GM20431 (cell line): ENCODE measurements around the gene E4F1.
"Not testable (repeated sequence)": the region's sequence is repeated elsewhere in the genome, so short reads cannot be mapped to it uniquely, and the experiment has no call there.

Experiments used
- in situ Hi-C: fragments of 300-500 bp; cut with MseI, MboI; formaldehyde crosslinking; loops from one replicate; pipeline ENCODE4 v1.15.0; 2020; ENCODE audit warnings: low sequenced_read_pairs; ENCODE audit not compliant: unreplicated experiment

E4F1 gene

GRCh38 chr16:2189252-2189893 lies 34.0 kb upstream of the E4F1 start:
- in situ Hi-C loops, result no loop called here

DNA sequence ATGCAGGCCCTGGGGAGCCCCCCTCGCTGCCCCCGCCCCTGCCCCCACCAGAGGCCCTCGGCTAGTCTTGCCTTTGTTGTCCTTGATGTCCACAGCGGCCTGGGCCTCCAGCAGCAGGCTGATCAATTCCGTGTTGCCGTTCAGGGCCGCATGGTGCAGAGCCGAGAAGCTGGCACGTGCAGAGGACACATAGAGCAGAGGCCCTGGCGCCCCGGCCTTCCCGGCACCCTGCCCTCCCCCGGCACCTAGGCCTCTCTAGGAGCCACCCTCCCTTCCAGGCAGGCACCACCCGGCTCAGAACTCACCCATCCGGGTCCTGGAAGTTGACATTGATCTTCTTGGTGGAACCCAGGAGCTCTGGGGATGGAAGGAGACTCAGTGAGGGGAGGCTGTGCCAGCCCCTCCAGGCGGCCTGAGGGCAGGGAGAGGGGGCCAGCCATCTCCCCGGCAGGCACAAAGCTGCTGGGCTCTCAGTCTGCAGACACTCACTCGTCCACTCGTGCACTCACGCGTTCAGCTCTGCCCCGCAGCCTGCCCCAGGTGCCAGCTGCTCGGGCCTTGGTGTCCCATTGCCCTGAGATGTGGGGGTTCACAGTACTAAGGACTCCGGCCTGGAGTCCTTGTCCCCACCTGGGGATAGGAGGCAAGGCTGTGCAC lies 33.3 kb upstream of the E4F1 start:
- in situ Hi-C loops, result no loop called here

- in situ Hi-C loops, result no loop called here
Measured at GRCh38 chr16:2190659-2191445, 32.5 kb upstream of the E4F1 start.

DNA sequence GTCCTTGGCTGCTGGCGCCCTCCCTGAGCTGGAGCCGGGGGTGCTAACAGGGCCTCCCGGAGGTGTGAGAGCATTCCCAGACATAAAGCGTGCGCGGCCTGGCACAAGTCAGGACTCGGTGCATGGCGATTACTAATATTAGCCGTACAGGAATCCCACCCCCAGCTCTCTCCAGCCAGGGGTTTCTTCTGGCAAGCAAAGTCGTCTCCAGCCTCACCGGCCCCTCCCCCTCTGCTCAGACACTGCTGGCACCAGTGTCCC lies 32.0 kb upstream of the E4F1 start:
- in situ Hi-C loops, result no loop called here

- in situ Hi-C loops, result no loop called here
Measured at GRCh38 chr16:2194166-2194834, 29.1 kb upstream of the E4F1 start.

- in situ Hi-C loops, result no loop called here
Measured at GRCh38 chr16:2194852-2195321, 28.5 kb upstream of the E4F1 start.

DNA sequence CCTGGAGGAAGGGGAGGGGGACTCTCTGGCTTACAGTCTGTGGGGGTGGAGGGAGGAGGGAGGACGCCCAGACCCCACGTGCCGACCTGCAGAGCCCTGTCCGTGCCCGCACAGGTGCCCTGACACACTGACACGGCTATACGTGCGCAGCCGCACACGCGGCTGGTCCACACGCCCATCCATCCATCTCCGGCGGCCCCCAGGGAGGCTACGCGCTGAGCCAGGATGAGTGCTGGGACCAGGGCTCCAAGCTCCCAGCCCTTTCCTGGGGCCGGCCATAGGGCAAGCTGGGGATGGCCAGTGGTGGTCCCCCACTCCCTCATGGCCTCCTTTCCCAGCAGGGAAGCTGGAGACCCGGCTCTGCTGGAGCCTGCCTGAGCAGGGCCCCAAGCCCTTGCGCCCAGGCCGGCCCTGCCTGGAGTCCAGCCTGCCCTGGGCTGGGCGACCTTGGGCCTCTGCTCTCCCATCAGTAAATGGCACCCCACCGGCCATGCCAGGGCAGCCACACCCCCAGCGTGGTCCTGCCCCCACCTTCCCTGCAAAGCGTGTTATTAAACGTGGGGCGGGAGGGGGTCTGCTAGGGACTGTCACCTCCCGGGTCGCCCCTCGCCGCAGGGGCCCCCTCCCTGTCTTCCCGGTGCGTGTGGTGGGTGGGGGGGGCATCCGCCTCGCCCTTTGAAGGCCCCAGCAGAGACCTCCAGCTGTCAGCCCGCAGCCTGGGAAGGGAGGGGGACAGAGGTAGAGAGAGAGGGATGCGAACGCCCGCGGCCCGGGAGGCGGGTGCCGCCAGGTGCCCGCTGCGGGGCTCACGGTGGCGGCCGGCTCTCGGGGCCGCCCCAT lies 27.8 kb upstream of the E4F1 start:
- in situ Hi-C loops, result no loop called here

GRCh38 chr16:2196162-2196980 lies 27.0 kb upstream of the E4F1 start, which contains the start of gene CASKIN1:
Gene CASKIN1, minus strand, starts transcription at chr16:2196605. Its CDS starts 173 bp downstream, at chr16:2196432.
- in situ Hi-C loops, result no loop called here

DNA sequence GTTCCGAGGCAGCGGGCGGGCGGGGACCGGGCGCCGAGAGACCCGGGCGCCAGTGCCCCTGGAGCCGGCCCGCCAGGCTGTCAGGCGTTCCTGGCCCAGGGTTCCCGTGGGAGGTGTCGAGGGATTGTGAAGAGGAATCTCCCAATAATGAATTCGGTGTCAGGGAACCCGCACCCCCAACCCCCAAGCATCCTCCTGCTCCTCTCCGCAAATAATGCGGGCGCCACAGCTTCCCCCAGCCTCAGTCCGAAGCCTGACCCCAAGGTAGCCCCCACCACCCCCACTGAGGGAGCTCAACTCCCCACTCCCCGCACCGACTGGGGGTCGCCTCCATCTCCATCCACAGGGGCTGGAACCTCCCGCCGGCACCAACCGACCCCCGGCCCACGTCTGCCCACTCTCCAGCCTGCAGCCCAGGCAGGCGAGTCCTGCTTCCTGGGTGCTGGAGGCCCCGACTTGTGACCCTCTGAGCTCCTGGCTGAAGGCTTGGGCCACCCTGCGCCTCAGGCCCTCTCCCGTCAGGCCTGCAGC lies 26.3 kb upstream of the E4F1 start:
- in situ Hi-C loops, result no loop called here

GRCh38 chr16:2197765-2198164 lies 25.6 kb upstream of the E4F1 start:
- in situ Hi-C loops, result no loop called here

DNA sequence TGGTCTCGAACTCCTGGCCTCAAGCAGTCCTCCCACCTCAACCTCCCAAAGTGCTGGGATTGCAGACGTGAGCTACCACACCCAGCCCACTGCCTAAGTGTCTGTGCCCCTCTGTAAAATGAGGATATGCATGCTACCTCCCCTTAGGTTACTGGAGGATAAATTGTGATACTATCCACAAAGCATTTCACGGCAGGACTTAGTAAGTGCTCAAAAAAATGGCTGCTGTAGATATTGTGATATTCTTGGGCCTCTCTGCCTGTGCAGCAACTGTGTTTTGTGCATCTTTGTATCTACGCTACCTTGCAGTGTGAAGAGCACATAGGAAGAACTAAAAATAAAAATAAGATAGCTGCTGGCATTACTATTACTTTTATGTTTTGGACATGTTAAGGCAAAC lies 25.1 kb upstream of the E4F1 start:
- in situ Hi-C loops, result no loop called here

GRCh38 chr16:2199095-2199494 lies 24.3 kb upstream of the E4F1 start:
- in situ Hi-C loops, result no loop called here

GRCh38 chr16:2199621-2200139 lies 23.7 kb upstream of the E4F1 start:
- in situ Hi-C loops, result no loop called here

- in situ Hi-C loops, result no loop called here
Measured at GRCh38 chr16:2200313-2200712, 23.1 kb upstream of the E4F1 start.

GRCh38 chr16:2203119-2203688 lies 20.2 kb upstream of the E4F1 start:
- in situ Hi-C loops, result not testable (repeated sequence)

- in situ Hi-C loops, result no loop called here
Measured at GRCh38 chr16:2204416-2205103, 18.8 kb upstream of the E4F1 start.

- in situ Hi-C loops, result no loop called here
Measured at GRCh38 chr16:2205104-2205966, 18.1 kb upstream of the E4F1 start, which contains the start of gene MLST8. Gene MLST8, plus strand, starts transcription at chr16:2205454. Its CDS starts 632 bp downstream, at chr16:2206086.
